ENCODE data around the gene BTN2A1.
A peak's percentile ranks its signal among the peaks of the same experiment; 100 is the strongest.

BTN2A1 gene

DNA sequence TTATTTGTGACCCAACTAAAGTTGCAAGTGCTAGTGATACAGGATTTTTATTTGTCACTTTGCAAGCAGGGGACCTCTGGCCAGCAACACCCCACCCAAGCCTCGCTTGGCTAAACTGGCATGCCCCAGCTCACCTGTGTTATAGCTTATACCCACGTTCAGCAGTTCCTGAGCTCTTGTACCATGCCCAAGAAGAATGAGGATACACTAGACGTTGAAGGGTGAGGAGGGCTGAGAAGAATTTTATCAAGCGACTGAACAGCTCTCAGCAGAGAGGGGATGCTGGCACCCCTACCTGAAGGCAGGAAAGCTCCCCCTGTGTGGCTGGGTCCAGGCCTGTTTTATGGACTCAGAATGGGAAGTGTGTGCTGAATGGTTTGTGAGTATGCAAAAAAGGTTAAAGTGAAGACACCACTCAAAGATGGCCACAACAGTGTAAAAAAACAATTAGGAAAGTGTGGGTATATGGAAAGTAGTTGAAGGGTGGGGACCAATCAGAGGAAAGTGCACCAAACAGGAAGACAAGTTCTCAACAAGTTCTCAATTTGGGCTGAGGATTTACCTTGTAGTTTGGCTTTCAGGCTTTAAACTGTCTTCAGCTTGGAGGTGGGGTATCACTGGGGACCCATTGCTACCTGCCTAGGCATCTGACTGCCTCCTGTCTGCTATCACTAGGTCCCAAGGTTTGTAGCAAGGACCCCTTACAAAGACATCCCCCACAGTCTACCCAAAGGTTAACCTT is 15.0 kb downstream of the BTN2A1 start:
- no peak for DNase-seq (ENCODE audit: low read depth)
- TF ChIP-seq POLR2A (IDR thresholded peaks at IDR 0.05; ENCODE audit: extremely low read depth, insufficient read length) (no peak), MYC (IDR thresholded peaks at IDR 0.05; ENCODE audit: low read depth, low read length) (no peak)
- TF ChIP-seq, protein P1, sequence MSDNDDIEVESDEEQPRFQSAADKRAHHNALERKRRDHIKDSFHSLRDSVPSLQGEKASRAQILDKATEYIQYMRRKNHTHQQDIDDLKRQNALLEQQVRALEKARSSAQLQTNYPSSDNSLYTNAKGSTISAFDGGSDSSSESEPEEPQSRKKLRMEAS (IDR thresholded peaks at IDR 0.05; ENCODE audit: low read depth, low read length), result no peak
- TF ChIP-seq, protein P2, sequence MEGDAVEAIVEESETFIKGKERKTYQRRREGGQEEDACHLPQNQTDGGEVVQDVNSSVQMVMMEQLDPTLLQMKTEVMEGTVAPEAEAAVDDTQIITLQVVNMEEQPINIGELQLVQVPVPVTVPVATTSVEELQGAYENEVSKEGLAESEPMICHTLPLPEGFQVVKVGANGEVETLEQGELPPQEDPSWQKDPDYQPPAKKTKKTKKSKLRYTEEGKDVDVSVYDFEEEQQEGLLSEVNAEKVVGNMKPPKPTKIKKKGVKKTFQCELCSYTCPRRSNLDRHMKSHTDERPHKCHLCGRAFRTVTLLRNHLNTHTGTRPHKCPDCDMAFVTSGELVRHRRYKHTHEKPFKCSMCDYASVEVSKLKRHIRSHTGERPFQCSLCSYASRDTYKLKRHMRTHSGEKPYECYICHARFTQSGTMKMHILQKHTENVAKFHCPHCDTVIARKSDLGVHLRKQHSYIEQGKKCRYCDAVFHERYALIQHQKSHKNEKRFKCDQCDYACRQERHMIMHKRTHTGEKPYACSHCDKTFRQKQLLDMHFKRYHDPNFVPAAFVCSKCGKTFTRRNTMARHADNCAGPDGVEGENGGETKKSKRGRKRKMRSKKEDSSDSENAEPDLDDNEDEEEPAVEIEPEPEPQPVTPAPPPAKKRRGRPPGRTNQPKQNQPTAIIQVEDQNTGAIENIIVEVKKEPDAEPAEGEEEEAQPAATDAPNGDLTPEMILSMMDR (IDR thresholded peaks at IDR 0.05; ENCODE audit: low read depth, low read length), result no peak
- no peak overlapping the region for H3K4me3 ChIP-seq (ENCODE audit: low read depth, low read length)

DNA sequence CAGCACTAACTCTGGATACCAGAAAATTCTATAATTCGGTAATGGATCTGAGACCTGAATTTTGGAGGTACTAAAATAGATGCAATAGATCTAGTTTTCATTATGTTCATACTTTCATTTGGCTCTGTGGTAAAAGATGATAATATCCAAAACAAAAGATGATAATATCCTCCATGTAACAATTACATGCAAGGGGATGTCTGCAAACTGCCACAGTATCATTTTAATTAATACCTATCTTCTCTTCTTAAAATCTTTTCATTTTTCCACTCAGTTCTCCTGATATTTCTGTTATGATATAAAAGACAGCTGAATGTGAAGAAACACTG is 15.6 kb downstream of the BTN2A1 start:
- H3K4me3 ChIP-seq (ENCODE audit: low read depth, low read length), result peak overlapping the region; percentile 66
- DNase-seq (ENCODE audit: low read depth), result no peak
- TF ChIP-seq, protein P2 (IDR thresholded peaks at IDR 0.05; ENCODE audit: low read depth, low read length), result no peak
- TF ChIP-seq POLR2A (IDR thresholded peaks at IDR 0.05; ENCODE audit: extremely low read depth, insufficient read length) (no peak), MYC (IDR thresholded peaks at IDR 0.05; ENCODE audit: low read depth, low read length) (no peak)
- TF ChIP-seq, protein P1 (IDR thresholded peaks at IDR 0.05; ENCODE audit: low read depth, low read length), result no peak

DNA sequence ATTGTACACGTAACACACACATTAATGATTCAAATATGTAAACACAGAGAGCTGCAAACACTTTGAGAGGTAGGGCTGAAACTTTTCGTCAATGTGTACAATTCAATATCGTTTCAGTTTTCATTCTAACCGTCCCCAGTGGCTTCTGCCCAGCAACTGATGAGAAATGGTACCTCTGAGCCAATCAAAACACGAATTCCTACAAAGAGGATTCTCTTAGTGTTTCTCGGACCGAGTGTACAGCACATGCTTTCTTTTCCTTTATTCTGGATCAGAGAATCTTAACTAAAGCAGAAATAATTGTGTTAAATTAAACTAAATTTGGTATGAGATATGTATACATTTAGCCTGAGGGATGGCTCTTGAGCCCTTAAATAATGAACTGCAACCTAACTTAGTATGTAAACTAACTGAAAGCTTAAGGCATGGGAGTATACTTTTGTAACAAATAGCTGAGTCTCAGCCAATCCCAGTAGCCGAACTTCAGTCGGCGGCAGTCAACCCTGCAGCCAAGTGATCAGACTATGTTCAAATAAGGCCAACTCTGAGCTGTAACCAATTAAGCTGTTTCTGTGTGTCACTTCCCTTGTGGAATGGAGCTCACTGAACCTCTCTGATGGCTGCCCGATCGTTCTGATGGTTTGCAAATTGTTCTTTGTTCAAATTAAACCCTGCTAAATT is 16.1 kb downstream of the BTN2A1 start:
- DNase-seq (ENCODE audit: low read depth), result peak; percentile 96
- TF ChIP-seq, protein P1 (IDR thresholded peaks at IDR 0.05; ENCODE audit: low read depth, low read length), result peak; percentile 39; the same call in 1 of the 2 replicates
- peak; percentile 54 for TF ChIP-seq POLR2A (IDR thresholded peaks at IDR 0.05; ENCODE audit: extremely low read depth, insufficient read length)
- TF ChIP-seq, protein P2 (IDR thresholded peaks at IDR 0.05; ENCODE audit: low read depth, low read length), result no peak
- no peak for TF ChIP-seq MYC (IDR thresholded peaks at IDR 0.05; ENCODE audit: low read depth, low read length)
- H3K4me3 ChIP-seq (ENCODE audit: low read depth, low read length), result peak overlapping the region; percentile 66

DNA sequence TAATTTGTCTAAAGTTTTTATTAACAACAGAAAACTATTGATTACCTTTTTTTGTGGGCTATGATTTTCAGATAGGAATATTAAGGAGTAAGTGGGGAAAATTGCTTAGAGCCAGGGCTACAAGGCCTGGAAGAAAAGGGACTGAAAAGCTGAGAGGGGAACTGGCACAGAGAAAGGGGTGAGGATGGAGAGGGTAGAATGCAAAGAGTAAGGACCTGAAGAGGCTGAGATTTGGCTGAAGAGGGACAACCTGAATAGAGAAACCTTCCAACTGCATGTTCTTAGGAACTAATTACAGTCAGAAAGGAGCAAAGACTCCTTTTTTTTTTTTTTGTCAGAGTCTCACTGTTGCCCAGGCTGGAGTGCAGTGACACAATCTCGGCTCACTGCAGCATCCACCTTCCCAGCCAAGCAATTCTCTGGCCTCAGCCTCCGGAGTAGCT is 16.7 kb downstream of the BTN2A1 start:
- no peak for DNase-seq (ENCODE audit: low read depth)
- TF ChIP-seq, protein P1 (IDR thresholded peaks at IDR 0.05; ENCODE audit: low read depth, low read length), result no peak
- TF ChIP-seq MYC (IDR thresholded peaks at IDR 0.05; ENCODE audit: low read depth, low read length) (no peak), POLR2A (IDR thresholded peaks at IDR 0.05; ENCODE audit: extremely low read depth, insufficient read length) (no peak)
- TF ChIP-seq, protein P2 (IDR thresholded peaks at IDR 0.05; ENCODE audit: low read depth, low read length), result no peak
- peak overlapping the region; percentile 66 for H3K4me3 ChIP-seq (ENCODE audit: low read depth, low read length)

DNA sequence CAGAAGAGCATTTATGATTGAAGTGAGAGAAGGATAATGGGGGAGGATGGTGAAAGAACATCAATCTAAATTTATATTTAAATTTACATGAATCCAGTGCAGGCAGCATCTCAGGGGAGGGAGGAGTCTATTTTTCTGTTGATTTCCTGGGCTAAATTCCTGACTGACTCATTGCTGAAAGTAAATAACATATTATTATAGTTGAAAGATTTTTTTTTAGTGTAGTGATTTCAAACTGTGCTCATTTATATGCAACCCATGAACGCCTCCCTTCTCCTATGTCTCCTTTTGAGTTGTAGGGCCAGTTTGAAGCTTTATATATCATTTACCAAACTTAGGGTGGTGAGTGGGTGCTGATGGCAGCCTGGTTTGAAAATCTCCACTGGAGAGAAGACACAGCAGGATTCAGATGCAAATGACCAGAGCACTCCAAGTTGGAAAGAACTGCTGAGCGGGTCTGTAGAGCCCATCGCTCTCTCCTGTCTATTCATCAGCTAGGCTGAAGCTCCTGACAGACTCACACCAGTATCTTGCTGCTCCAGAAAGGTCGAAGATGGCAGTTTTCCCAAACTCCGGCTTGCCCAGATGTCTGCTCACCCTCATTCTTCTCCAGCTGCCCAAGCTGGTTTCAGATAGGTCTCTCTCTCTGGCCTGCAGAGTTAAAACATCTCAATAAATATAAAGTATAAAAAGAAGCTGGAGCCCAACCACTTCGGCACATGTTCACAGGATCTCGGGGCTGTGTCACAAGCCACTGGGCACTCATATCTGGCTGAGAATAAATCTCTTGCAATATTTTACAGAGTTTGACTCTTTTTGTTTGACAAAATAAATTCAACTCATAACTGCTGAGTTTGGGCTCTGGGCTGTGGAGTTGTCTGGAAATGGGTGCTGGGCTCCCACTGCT is 18.3 kb downstream of the BTN2A1 start:
- no peak for DNase-seq (ENCODE audit: low read depth)
- TF ChIP-seq POLR2A (IDR thresholded peaks at IDR 0.05; ENCODE audit: extremely low read depth, insufficient read length) (no peak), MYC (IDR thresholded peaks at IDR 0.05; ENCODE audit: low read depth, low read length) (no peak)
- TF ChIP-seq, protein P1 (IDR thresholded peaks at IDR 0.05; ENCODE audit: low read depth, low read length), result no peak
- TF ChIP-seq, protein P2 (IDR thresholded peaks at IDR 0.05; ENCODE audit: low read depth, low read length), result no peak
- no peak overlapping the region for H3K4me3 ChIP-seq (ENCODE audit: low read depth, low read length)
